T-cell (primary cell): ENCODE results near the gene IL20RA. TPM values are rescaled to one million over a fixed set of nuclear protein-coding genes. Genes with fewer than 3 reads are reported as not detected.

Experiments used
- ATAC-seq, 4 experiments: fragments of 200-7000 bp in 3 of 4; fragments of 150-1000 bp in 1 of 4; cut with Tn5 transposase; replicated peaks in 1 of 4; 1 replicate in 3 of 4; 2 replicates in 1 of 4; pipeline ENCODE4 v1.10.0; 2021; ENCODE audit warnings: moderate library complexity in 3 of 4, mild to moderate bottlenecking in 2 of 4, moderate number of reproducible peaks in 1 of 4
- CTCF ChIA-PET, 2 donors: fragments of 300-600 bp; sonication (Branson Sonifier 250); formaldehyde crosslinking; loops; one replicate each; lab custom pipeline; 2022; ENCODE audit warnings: antibody characterized with exemption in 2 of 2; lab: Charles Lee
- POLR2A ChIA-PET, 2 donors: fragments of 300-600 bp; sonication (Branson Sonifier 250); formaldehyde crosslinking; loops; one replicate each; lab custom pipeline; 2022; ENCODE audit warnings: antibody characterized with exemption in 2 of 2; lab: Charles Lee
- DNase-seq, 35 experiments: peaks; one replicate each; pipeline versions ENCODE4 v3.0.0 to v3.0.0-alpha.2; 2013 to 2023
- H3K27ac ChIP-seq: one replicate; pipeline ENCODE4 v1.5.1; 2013; ENCODE audit warnings: low read length
- H3K27me3 ChIP-seq, 2 experiments: replicated peaks in 1 of 2; 1 replicate in 1 of 2; 2 replicates in 1 of 2; pipeline versions ENCODE4 v1.6.1 to v1.7.0; 2013; ENCODE audit warnings: low read length in 1 of 2, mixed read lengths in 1 of 2; ENCODE audit not compliant: control insufficient read depth in 2 of 2, insufficient read depth in 2 of 2; ENCODE audit errors: extremely low read depth in 1 of 2
- H3K36me3 ChIP-seq, 2 donors: 1 replicate in 1 of 2; 2 replicates in 1 of 2; pipeline versions ENCODE4 v1.6.1 to v1.7.0; 2013; ENCODE audit warnings: low read length in 1 of 2; ENCODE audit not compliant: control insufficient read depth in 2 of 2, insufficient read depth in 1 of 2; ENCODE audit errors: extremely low read depth in 1 of 2
- H3K4me1 ChIP-seq, 2 experiments: 1 replicate in 1 of 2; 2 replicates in 1 of 2; pipeline versions ENCODE4 v1.6.1 to v1.7.0; 2013; ENCODE audit warnings: low read length in 2 of 2, mixed read lengths in 1 of 2; ENCODE audit not compliant: insufficient read depth in 2 of 2, control insufficient read depth in 1 of 2; ENCODE audit errors: extremely low read depth in 1 of 2
- H3K4me3 ChIP-seq, 2 donors: 1 replicate in 1 of 2; 2 replicates in 1 of 2; pipeline versions ENCODE4 v1.5.1 to v1.7.0; 2013; ENCODE audit warnings: mild to moderate bottlenecking in 2 of 2, low read length in 1 of 2, moderate library complexity in 1 of 2; ENCODE audit not compliant: control insufficient read depth in 1 of 2; ENCODE audit errors: extremely low read depth in 1 of 2
- H3K9me3 ChIP-seq: 2 replicates; pipeline ENCODE4 v1.7.0; 2013
- H3K27ac Mint-ChIP-seq, 2 donors: one replicate each; pipeline ENCODE4 v1.8.0; 2020 to 2021; ENCODE audit warnings: mild to moderate bottlenecking in 2 of 2, mixed read lengths in 2 of 2
- H3K27me3 Mint-ChIP-seq, 2 donors: one replicate each; pipeline ENCODE4 v1.8.0; 2021 to 2022; ENCODE audit warnings: mixed read lengths in 2 of 2
- H3K36me3 Mint-ChIP-seq: one replicate; pipeline ENCODE4 v1.8.0; 2021; ENCODE audit warnings: mixed read lengths
- H3K4me1 Mint-ChIP-seq, 3 donors: one replicate each; pipeline ENCODE4 v1.8.0; 2020 to 2022; ENCODE audit warnings: mixed read lengths in 3 of 3, mild to moderate bottlenecking in 1 of 3
- H3K4me3 Mint-ChIP-seq, 3 donors: one replicate each; pipeline ENCODE4 v1.8.0; 2020 to 2022; ENCODE audit warnings: mild to moderate bottlenecking in 3 of 3, mixed read lengths in 3 of 3, moderate library complexity in 3 of 3
- H3K9me3 Mint-ChIP-seq, 3 donors: one replicate each; pipeline ENCODE4 v1.8.0; 2020 to 2022; ENCODE audit warnings: mixed read lengths in 3 of 3
- WGBS: methylation state at CpG from one replicate; pipeline ENCODE4 v1.1.5; 2013; ENCODE audit warnings: missing lambda C conversion rate; ENCODE audit not compliant: insufficient coverage; 5-methylcytosine and 5-hydroxymethylcytosine counted together
- total RNA-seq, 35 experiments: library from RNA in 6 of 35; stranded (reverse) in 6 of 35; fragments of 120-200 nt in 1 of 35; gene quantifications; one replicate each; pipeline versions ENCODE4 v1.2.1 to v1.2.4 and lab custom pipeline; 2013 to 2026

The IL20RA gene
- total RNA-seq, 5 donors from 2014 or later (not counting 1 experiment from before 2014, with no cell fraction given) = 0.07 TPM; not detected in 4

GRCh38 chr6:137013738-137014602, 30.8 kb downstream of the IL20RA start:
- WGBS = no CpG with 5 or more reads among the region's 5 CpGs
- Mint-ChIP-seq H3K4me1 (no peaks in the 10 kb centered on the region), H3K36me3 (no peaks in the 10 kb centered on the region), H3K4me3 (no peak overlapping the region), H3K27ac (no peak overlapping the region), H3K27me3 (peaks cover 46 to 47% of the 10 kb centered on the region in 2 donors), H3K9me3 (no peaks in the 10 kb centered on the region)
- Histone ChIP-seq H3K9me3 (no peaks in the 10 kb centered on the region), H3K36me3 (no peaks in the 10 kb centered on the region), H3K4me1 (no peaks in the 10 kb centered on the region), H3K27ac (no peak overlapping the region), H3K4me3 (no peak overlapping the region), H3K27me3 (peaks cover 10 to 14% of the 10 kb centered on the region in 2 experiments)
- ChIA-PET POLR2A (no interaction called here), CTCF (no interaction called here)
- no peak for DNase-seq
- ATAC-seq = no peak

- Mint-ChIP-seq H3K9me3 (no peaks in the 10 kb centered on the region), H3K4me1 (no peaks in the 10 kb centered on the region), H3K4me3 (no peak overlapping the region), H3K27ac (no peak overlapping the region), H3K36me3 (no peaks in the 10 kb centered on the region), H3K27me3 (peaks cover 48 to 51% of the 10 kb centered on the region in 2 donors)
- ATAC-seq (no peak), DNase-seq (no peak)
- Histone ChIP-seq H3K27ac (no peak overlapping the region), H3K36me3 (no peaks in the 10 kb centered on the region), H3K4me3 (no peak overlapping the region), H3K27me3 (peaks cover 10 to 20% of the 10 kb centered on the region in 2 experiments), H3K4me1 (no peaks in the 10 kb centered on the region), H3K9me3 (no peaks in the 10 kb centered on the region)
- ChIA-PET POLR2A (no interaction called here), CTCF (no interaction called here)
- WGBS = no CpG with 5 or more reads among the region's 1 CpG
Measured at GRCh38 chr6:137013031-137013430, 31.7 kb downstream of the IL20RA start.

GRCh38 chr6:137011406-137011805, 33.4 kb downstream of the IL20RA start:
- no peaks in the 10 kb centered on the region for H3K9me3 Mint-ChIP-seq
- no peaks in the 10 kb centered on the region for H3K4me1 ChIP-seq
- no peaks in the 10 kb centered on the region for H3K4me1 Mint-ChIP-seq
- H3K4me3 ChIP-seq = no peak overlapping the region
- DNase-seq (no peak), ATAC-seq (no peak)
- ChIA-PET POLR2A (no interaction called here), CTCF (no interaction called here)
- no CpG with 5 or more reads among the region's 2 CpGs for WGBS
- no peak overlapping the region for H3K4me3 Mint-ChIP-seq
- H3K27ac ChIP-seq = no peak overlapping the region
- no peaks in the 10 kb centered on the region for H3K36me3 ChIP-seq
- peaks cover 47 to 51% of the 10 kb centered on the region in 2 donors for H3K27me3 Mint-ChIP-seq
- no peaks in the 10 kb centered on the region for H3K36me3 Mint-ChIP-seq
- no peaks in the 10 kb centered on the region for H3K9me3 ChIP-seq
- H3K27ac Mint-ChIP-seq = no peak overlapping the region
- peaks cover 6 to 24% of the 10 kb centered on the region in 2 experiments for H3K27me3 ChIP-seq

GRCh38 chr6:137010128-137010718, 34.5 kb downstream of the IL20RA start:
- no peaks in the 10 kb centered on the region for H3K36me3 Mint-ChIP-seq
- no peak overlapping the region for H3K4me3 Mint-ChIP-seq
- no peak for ATAC-seq
- Histone ChIP-seq H3K4me1 (no peaks in the 10 kb centered on the region), H3K27me3 (peaks cover 4 to 23% of the 10 kb centered on the region in 2 experiments), H3K27ac (no peak overlapping the region), H3K4me3 (no peak overlapping the region), H3K9me3 (no peaks in the 10 kb centered on the region), H3K36me3 (no peaks in the 10 kb centered on the region)
- CTCF ChIA-PET = interaction anchor here in 1 of 2 donors (0.7 kb wide), 1 partner anchor 17 kb away, joined by 4 read pairs; no protein-coding TSS in a partner anchor
- no peak overlapping the region for H3K27ac Mint-ChIP-seq
- H3K4me1 Mint-ChIP-seq = no peaks in the 10 kb centered on the region
- WGBS = 89% methylated on average over 3 of the region's 4 CpGs
- no peak for DNase-seq
- H3K9me3 Mint-ChIP-seq = no peaks in the 10 kb centered on the region
- H3K27me3 Mint-ChIP-seq = peaks cover 40 to 41% of the 10 kb centered on the region in 2 donors
- POLR2A ChIA-PET = no interaction called here

- Mint-ChIP-seq H3K27ac (no peak overlapping the region), H3K36me3 (no peaks in the 10 kb centered on the region), H3K4me1 (no peaks in the 10 kb centered on the region), H3K27me3 (peaks cover 32 to 39% of the 10 kb centered on the region in 2 donors), H3K9me3 (no peaks in the 10 kb centered on the region), H3K4me3 (no peak overlapping the region)
- Histone ChIP-seq H3K9me3 (no peaks in the 10 kb centered on the region), H3K4me3 (no peak overlapping the region), H3K27me3 (peaks cover 4 to 25% of the 10 kb centered on the region in 2 experiments), H3K4me1 (no peaks in the 10 kb centered on the region), H3K36me3 (no peaks in the 10 kb centered on the region), H3K27ac (no peak overlapping the region)
- 68% methylated on average over 5 of the region's 9 CpGs for WGBS
- POLR2A ChIA-PET = interaction anchor here in 1 of 2 donors (0.5 kb wide), 1 partner anchor 12 kb away, joined by 6 read pairs; no protein-coding TSS in a partner anchor
- CTCF ChIA-PET = interaction anchor here in 1 of 2 donors (0.6 to 1.1 kb wide), 2 partner anchors 36 to 73 kb away, joined by 3 read pairs; no protein-coding TSS in a partner anchor
- ATAC-seq = no peak
- no peak for DNase-seq
Measured at GRCh38 chr6:137008204-137008603, 36.6 kb downstream of the IL20RA start.

- no peaks in the 10 kb centered on the region for H3K9me3 Mint-ChIP-seq
- Histone ChIP-seq H3K9me3 (no peaks in the 10 kb centered on the region), H3K36me3 (no peaks in the 10 kb centered on the region), H3K4me1 (no peaks in the 10 kb centered on the region), H3K27ac (no peak overlapping the region), H3K4me3 (no peak overlapping the region), H3K27me3 (peaks cover 2 to 32% of the 10 kb centered on the region in 2 experiments)
- no peak for ATAC-seq
- H3K27ac Mint-ChIP-seq = no peak overlapping the region
- no peaks in the 10 kb centered on the region for H3K4me1 Mint-ChIP-seq
- DNase-seq = no peak
- 89% methylated on average over 6 of the region's 9 CpGs for WGBS
- peaks cover 30 to 42% of the 10 kb centered on the region in 2 donors for H3K27me3 Mint-ChIP-seq
- H3K4me3 Mint-ChIP-seq = no peak overlapping the region
- no peaks in the 10 kb centered on the region for H3K36me3 Mint-ChIP-seq
- CTCF ChIA-PET = no interaction called here
- POLR2A ChIA-PET = no interaction called here
Measured at GRCh38 chr6:137006056-137006455, 38.7 kb downstream of the IL20RA start.
